ENCODE measurements around the gene LAMC3.

The LAMC3 gene

DNA sequence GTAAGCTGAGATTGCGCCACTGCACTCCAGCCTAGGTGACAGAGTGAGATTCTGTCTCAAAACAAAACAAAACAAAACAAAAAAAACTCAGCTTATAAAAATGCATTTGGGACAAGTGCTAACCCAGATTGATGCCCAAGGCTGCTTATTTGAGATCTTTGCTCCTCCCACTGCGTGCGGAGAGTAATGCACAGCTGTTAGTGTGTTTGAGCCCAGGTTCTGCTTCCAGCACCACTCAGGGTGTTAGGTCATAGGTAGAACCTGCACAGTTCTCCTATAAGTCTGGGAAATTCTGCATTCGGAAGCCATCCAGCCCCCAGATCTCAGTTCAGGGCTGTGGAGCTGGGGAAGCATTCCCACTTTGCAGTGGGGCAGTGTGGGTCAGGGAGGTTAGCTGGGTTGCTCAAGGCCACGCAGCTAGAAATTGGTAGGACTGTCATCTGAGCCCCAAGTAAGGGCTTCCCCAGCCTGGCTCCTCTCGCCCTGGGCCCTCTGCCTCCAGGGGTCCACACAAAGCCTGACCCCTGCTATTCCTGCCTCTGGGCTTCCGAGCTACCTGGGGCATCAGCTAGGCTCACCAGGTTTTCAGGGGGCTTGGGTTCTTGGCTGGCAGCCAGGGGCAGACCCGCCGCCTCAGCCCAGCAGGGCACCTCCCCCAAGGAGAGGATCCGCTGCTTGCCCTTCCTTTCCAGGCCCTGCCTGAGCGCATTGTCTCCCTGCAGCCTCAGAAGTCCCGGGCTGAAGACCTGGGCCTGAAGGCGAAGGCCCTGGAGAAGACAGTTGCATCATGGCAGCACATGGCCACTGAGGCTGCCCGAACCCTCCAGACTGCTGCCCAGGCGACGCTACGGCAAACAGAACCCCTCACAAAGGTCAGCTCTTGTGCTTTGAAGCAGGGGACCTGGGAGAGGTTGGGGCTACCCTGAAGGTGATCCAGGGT, 69.7 kb downstream of the LAMC3 start:
- Mint-ChIP-seq H3K9me3 (no peaks in the 10 kb centered on the region), H3K4me3 (no peak overlapping the region), H3K4me1 (no peaks in the 10 kb centered on the region), H3K27me3 (no peaks in the 10 kb centered on the region), H3K27ac (no peak overlapping the region)
- ATAC-seq (no peak), DNase-seq (no peak)

DNA sequence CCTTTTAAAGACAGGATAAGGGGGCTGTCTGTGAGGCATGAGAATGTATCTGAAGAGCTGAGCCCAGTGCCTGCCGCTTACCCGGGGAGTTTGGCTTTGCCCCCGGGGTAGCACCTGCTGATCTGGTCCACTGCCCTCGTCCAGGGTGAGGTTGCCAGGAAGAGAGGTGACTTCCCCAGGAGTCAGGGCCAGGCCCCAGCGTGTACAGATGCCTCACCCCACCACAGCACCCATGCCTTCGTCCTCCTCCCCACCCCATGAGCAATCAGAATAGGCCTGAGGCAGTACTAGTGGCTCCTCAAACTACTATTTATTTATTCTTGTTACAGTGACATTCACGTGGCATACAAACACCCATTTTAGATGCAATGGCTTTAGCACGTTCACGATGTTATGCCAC, 71.6 kb downstream of the LAMC3 start:
- Mint-ChIP-seq H3K4me3 (no peak overlapping the region), H3K9me3 (no peaks in the 10 kb centered on the region), H3K27me3 (no peaks in the 10 kb centered on the region), H3K27ac (no peak overlapping the region), H3K4me1 (no peaks in the 10 kb centered on the region)
- DNase-seq (no peak), ATAC-seq (no peak)

DNA sequence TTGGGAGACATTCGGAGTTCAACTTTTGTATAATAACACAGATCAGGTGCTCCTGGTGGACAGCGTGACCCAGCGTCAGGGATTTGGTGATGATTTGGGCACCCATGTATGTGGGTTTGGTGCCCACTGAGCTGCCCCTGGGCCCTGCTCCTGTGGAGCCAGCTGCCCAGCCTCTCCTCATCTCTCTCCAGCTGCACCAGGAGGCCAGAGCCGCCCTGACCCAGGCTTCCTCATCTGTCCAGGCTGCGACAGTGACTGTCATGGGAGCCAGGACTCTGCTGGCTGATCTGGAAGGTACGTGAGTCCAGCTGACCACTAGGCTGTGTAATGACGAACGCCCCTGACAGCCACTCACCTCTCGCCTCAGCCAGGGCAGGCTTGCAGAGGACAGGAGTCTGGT, 72.9 kb downstream of the LAMC3 start:
- Mint-ChIP-seq H3K27me3 (no peaks in the 10 kb centered on the region), H3K27ac (no peak overlapping the region), H3K9me3 (no peaks in the 10 kb centered on the region), H3K4me1 (no peaks in the 10 kb centered on the region), H3K4me3 (no peak overlapping the region)
- ATAC-seq = no peak
- no peak for DNase-seq

DNA sequence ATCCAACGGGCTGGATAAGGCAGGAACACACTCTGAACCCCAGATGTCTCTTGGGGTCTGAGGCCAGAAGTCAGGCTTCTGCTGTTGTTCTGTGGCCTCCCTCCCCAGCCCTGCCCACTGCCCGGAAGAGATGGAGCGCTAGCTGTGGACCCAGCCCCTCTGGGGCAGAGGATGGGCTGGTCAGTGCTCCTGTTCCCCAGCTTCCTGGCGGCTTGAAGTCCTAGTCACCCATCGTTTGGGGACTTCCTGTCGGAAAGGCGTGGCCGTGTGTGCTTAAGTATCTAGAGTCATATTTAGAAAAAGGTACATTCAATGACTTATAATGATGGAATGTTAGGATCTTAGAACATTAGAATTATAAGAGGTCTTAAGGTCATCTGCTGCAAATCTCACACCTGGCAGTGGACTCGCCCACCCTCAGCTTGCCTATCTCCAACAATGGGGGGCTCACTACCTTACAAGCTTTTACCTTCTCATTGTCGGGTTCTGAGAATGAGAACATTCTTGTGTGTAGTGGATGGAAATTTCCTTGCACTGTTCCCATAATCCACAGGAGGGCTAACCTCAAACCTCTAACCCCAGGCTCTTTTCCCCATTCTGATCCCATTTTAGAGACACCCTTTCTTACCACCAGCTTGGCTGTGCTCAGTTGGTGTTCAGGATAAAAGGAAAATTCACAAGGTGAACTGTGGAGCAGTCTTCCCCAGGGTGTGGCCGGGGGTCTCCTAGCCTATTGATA, 74.0 kb downstream of the LAMC3 start:
- Mint-ChIP-seq H3K27me3 (no peaks in the 10 kb centered on the region), H3K4me1 (no peaks in the 10 kb centered on the region), H3K27ac (no peak overlapping the region), H3K4me3 (no peak overlapping the region), H3K9me3 (no peaks in the 10 kb centered on the region)
- no peak for DNase-seq
- ATAC-seq = no peak

DNA sequence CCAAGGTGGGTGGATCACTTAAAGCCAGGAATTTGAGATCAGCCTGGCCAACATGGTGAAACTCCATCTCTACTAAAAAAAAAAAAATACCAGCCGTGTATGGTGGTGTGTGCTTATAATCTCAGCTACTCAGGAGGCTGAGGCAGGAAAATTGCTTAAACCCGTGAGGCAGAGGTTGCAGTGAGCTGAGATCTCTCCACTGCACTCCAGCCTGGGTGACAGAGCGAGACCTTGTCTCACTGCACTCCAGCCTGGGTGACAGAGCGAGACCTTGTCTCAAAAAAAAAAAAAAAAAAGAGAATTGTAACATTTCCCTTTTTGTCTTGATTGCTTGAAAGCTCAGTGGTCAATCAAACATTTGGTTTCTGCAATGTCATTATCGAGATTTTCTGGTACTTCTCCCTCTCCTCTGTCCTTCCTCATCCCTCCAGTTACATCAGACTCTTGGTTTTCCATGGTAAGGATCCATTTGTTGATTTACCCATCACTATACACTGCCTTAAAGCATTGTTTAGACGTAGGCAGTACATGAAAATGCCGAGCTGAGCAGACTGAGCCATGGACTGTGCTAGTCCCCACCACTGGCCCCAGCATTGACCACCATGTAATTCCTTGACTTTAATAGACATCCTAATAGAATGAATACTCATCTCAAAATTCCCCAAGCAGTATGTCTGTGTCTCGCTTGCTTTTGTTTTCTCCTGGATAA, 75.8 kb downstream of the LAMC3 start:
- Mint-ChIP-seq H3K4me1 (no peaks in the 10 kb centered on the region), H3K4me3 (no peak overlapping the region), H3K27me3 (no peaks in the 10 kb centered on the region), H3K27ac (no peak overlapping the region), H3K9me3 (no peaks in the 10 kb centered on the region)
- DNase-seq (no peak), ATAC-seq (no peak)

DNA sequence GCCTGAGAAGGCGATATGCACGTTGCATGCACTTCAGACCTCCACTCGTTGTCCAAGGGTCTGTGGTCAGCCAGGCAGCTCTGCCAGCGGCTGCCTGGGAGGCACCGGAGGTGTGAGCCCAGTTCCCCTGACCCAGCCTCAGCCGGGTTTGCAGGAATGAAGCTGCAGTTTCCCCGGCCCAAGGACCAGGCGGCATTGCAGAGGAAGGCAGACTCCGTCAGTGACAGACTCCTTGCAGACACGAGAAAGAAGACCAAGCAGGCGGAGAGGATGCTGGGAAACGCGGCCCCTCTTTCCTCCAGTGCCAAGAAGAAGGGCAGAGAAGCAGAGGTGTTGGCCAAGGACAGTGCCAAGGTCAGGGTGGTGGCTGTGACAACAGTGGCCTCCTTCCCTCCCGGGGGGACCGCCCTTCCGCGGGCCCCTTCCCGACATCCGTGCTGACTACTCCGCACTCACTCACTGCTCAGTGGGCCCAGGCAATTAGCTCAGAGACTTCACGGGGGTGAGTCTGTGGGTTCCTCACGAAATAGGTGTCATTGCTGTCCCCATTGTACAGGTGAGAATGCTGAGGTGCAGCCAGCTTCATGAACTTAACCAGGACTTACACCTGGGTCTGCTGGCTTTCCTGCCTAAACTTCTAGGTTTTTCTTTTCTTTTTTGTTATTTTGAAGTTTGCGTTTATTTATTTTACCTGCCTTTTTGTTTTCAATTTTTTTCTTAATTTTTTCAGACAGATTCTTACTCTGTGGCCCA, 76.6 kb downstream of the LAMC3 start:
- no peak overlapping the region for H3K27ac Mint-ChIP-seq
- no peak overlapping the region for H3K4me3 Mint-ChIP-seq

DNA sequence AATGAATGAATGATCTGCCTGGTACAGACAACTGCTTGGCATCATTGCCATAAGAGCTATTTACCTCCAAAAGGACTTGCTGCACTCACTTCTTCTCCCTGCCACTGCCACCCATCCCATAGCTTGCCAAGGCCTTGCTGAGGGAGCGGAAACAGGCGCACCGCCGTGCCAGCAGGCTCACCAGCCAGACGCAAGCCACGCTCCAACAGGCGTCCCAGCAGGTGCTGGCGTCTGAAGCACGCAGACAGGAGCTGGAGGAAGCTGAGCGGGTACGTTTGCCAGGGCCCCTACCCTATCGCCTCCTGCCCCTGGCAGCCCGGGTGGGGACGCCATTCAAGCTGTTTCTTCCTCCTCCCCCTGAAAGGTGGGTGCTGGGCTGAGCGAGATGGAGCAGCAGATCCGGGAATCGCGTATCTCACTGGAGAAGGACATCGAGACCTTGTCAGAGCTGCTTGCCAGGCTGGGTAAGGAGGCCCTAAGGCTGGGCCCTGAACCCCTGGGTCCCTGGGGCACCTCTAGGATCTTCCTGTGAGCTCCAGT, 78.5 kb downstream of the LAMC3 start:
- no peak overlapping the region for H3K4me3 Mint-ChIP-seq
- DNase-seq (no peak), ATAC-seq (no peak)
- no peaks in the 10 kb centered on the region for H3K9me3 Mint-ChIP-seq
- no peaks in the 10 kb centered on the region for H3K4me1 Mint-ChIP-seq
- no peak overlapping the region for H3K27ac Mint-ChIP-seq
- no peaks in the 10 kb centered on the region for H3K27me3 Mint-ChIP-seq

More for the DNA sequence above, 76.6 kb downstream of the LAMC3 start:
- no peaks in the 10 kb centered on the region for H3K4me1 Mint-ChIP-seq
- no peaks in the 10 kb centered on the region for H3K27me3 Mint-ChIP-seq
- H3K9me3 Mint-ChIP-seq = no peaks in the 10 kb centered on the region
- no peak for DNase-seq
- ATAC-seq = no peak

DNA sequence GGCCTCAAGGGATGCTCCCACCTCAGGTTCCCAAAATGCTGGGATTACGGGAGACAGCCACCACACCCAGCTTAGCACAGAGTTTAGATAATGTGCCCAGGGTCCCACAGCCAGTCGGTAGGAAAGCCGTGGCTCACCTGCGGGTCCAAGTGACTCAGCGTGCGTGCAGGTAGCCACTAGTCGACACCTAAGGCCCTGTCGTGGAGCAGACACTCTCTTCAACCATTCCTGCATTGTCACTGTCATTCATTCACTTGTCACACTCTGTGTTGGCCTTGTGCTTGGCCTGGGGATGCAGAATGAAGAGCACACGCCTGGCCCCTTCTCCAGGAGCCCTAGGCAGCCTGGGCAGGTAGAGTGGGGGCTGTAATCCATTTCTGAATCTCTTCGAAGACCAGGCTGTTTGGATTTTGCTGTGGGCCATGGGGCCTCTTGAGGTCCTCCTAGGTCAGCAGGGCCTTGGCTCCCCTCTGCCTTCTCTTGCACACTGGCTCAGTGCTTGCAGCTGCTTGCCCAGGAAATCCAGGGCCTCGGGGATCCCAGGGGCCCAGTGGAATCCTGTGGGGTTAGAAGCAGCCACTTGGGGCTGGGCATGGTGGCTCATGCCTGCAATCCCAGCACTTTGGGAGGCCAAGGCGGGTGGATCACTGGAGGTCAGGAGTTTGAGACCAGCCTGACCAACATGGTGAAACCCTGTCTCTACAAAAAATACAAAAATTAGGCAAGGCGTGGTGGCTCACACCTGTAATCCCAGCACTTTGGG, 81.2 kb downstream of the LAMC3 start:
- DNase-seq = no peak
- Mint-ChIP-seq H3K4me3 (no peak overlapping the region), H3K9me3 (no peaks in the 10 kb centered on the region)

DNA sequence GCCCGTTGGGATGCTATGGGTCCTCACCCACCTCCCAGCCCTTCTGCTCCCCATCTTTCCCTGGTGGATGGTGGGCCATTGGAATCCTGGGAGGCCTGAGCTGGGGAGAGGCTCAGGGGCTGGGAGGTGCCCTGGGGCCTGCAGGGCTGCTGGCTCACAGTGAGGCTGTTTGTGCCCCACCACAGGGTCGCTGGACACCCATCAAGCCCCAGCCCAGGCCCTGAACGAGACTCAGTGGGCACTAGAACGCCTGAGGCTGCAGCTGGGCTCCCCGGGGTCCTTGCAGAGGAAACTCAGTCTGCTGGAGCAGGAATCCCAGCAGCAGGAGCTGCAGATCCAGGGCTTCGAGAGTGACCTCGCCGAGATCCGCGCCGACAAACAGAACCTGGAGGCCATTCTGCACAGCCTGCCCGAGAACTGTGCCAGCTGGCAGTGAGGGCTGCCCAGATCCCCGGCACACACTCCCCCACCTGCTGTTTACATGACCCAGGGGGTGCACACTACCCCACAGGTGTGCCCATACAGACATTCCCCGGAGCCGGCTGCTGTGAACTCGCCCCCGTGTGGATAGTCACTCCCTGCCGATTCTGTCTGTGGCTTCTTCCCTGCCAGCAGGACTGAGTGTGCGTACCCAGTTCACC, 82.5 kb downstream of the LAMC3 start:
- Mint-ChIP-seq H3K9me3 (no peaks in the 10 kb centered on the region), H3K27me3 (peaks cover 29% of the 10 kb centered on the region), H3K27ac (no peak overlapping the region), H3K4me1 (peaks cover 6% of the 10 kb centered on the region), H3K4me3 (no peak overlapping the region)
- ATAC-seq (no peak), DNase-seq (no peak)

More for the DNA sequence above, 81.2 kb downstream of the LAMC3 start:
- Mint-ChIP-seq H3K27me3 (peaks cover 18% of the 10 kb centered on the region), H3K4me1 (no peaks in the 10 kb centered on the region), H3K27ac (no peak overlapping the region)
- ATAC-seq = no peak

DNA sequence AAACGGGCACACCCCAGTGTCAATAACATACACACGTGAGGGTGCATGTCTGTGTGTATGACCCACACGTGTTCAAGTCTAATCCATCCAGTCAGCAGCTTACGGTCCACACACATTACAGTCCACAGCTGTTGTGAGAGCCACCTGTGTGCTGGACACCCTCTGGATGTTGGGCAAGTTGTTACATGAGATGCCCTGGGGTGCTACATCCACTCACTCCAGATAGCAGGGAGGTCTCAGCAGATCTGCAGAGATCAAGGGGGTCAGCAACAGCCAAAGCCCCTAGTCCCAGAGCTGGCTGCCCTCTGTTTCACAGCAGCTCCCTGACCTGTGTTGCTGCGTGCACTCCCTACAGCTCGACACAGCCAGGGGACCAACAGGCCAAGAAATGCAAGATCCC, 83.1 kb downstream of the LAMC3 start:
- H3K27me3 Mint-ChIP-seq = peaks cover 33% of the 10 kb centered on the region
- no peak overlapping the region for H3K4me3 Mint-ChIP-seq
- no peak for DNase-seq
- ATAC-seq = no peak
- H3K4me1 Mint-ChIP-seq = peaks cover 8% of the 10 kb centered on the region
- H3K27ac Mint-ChIP-seq = no peak overlapping the region
- H3K9me3 Mint-ChIP-seq = no peaks in the 10 kb centered on the region

DNA sequence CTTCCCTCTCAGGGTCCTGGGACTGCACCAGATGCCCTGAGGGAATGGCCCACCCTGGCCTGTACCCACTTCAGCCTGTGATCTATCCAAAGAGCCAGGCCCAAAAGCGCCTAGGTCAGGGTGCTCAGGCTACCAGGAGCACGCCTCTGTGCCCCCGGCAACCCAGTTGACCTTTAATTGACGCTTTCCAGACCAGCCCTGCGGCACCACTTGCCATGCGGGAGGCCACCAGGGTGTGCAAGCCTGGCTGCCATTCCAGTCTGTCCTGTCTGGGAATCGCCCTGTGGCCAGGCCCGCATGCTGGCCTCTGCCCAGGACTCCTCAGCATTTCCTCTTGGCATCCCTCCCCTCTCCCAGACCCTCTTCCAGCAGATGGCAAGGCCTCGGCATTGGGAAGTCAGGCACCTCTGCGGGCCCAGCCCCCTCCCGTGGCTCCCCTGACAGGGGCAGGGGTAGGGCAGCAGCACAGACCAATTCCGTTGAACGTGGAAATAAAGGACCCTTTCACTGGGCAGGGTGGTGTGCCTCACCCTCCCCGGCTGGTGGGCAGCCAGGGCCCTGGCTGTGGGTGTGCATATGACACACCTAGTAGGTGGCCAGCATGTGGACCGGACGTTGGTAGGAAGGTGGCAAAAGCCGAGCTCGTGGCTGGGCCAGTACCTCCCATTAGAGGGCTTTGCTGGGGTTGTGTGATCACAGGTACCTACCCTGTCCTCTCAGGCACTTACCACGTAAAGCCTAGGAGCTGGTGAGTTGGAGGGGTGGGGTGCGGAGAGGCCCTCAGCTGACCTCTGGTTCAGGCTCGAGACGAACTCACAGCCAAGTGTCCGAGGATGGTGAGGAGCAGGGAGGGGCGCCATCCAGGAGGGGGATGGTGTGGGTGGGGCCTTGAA, 83.8 kb downstream of the LAMC3 start:
- peaks cover 41% of the 10 kb centered on the region for H3K27me3 Mint-ChIP-seq
- H3K4me3 Mint-ChIP-seq = no peak overlapping the region
- no peak for DNase-seq
- H3K4me1 Mint-ChIP-seq = peaks cover 14% of the 10 kb centered on the region
- no peaks in the 10 kb centered on the region for H3K9me3 Mint-ChIP-seq
- no peak overlapping the region for H3K27ac Mint-ChIP-seq
- no peak for ATAC-seq

DNA sequence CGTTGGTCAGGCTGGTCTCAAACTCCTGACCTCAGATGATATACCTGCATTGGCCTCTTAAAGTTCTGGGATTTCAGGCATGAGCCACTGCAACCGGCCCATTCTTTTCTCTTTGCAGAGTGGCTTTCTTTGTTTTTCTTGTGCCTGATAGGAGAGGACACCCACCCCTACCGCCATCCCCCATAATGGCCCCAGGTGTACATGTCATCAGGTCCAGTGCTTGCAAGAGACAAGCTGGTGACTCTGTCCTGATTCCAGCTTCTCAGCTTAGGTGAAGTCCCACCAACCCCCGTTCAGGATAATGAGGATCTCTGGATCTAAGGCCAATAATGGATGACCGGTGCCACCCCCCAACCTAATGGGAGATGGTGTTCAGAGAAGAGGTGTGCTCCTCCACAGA, 85.0 kb downstream of the LAMC3 start:
- DNase-seq (no peak), ATAC-seq (no peak)
- peaks cover 53% of the 10 kb centered on the region for H3K27me3 Mint-ChIP-seq
- H3K4me3 Mint-ChIP-seq = no peak overlapping the region
- no peaks in the 10 kb centered on the region for H3K9me3 Mint-ChIP-seq
- peaks cover 14% of the 10 kb centered on the region for H3K4me1 Mint-ChIP-seq
- H3K27ac Mint-ChIP-seq = no peak overlapping the region

DNA sequence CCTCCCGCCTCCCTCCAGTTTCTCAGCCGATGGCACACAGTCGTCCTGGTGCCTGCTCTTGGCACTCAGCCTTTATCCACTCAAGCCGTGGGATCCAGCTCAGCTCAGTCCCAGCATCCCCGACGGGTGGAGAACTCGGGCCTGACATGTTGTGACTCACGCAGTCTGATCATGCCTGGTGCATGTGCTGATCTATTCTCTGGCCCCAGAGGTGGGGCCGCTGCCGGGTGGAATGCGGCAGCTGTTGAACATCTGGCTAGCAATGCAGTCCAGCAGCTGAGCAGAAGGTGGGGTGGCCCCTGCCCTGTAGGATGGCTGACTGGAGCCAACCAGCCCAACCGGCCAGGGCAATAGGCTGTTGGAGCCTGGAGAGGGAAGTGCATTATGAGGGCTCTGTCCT, 85.6 kb downstream of the LAMC3 start:
- peaks cover 58% of the 10 kb centered on the region for H3K27me3 Mint-ChIP-seq
- peaks cover 14% of the 10 kb centered on the region for H3K4me1 Mint-ChIP-seq
- H3K9me3 Mint-ChIP-seq = no peaks in the 10 kb centered on the region
- ATAC-seq (no peak), DNase-seq (no peak)
- no peak overlapping the region for H3K27ac Mint-ChIP-seq
- no peak overlapping the region for H3K4me3 Mint-ChIP-seq
